Endothelial cell of umbilical vein (primary cell): Measurements from ENCODE around the gene MTIF3. TPM values are rescaled to one million over a fixed set of nuclear protein-coding genes. Genes with fewer than 3 reads are reported as not detected.

Source experiments
- BruUV-seq: library from RNA; stranded (reverse); fragments of 400-500 nt; replicated peaks from 2 replicates; lab custom pipeline; 2021; lab: Mats Ljungman, UMichigan
- CTCF ChIA-PET: fragments of 300-600, 350-600 bp; sonication (Branson Sonifier 250); formaldehyde crosslinking; loops from one replicate; lab custom pipeline; 2021; ENCODE audit warnings: antibody characterized with exemption, inconsistent platforms; lab: Charles Lee
- POLR2A ChIA-PET: fragments of 300-600, 350-600 bp; sonication (Branson Sonifier 250); formaldehyde crosslinking; loops from one replicate; lab custom pipeline; 2021; ENCODE audit warnings: antibody characterized with exemption, inconsistent platforms; lab: Charles Lee
- DNase-seq: peaks from one replicate; pipeline ENCODE4 v3.0.0-alpha.2; 2011; ENCODE audit warnings: low read depth, low spot score
- FAIRE-seq: peaks from 2 replicates; lab custom pipeline; 2011; peaks lifted over from hg19 to GRCh38; lab: Jason Lieb, UNC
- H2AFZ ChIP-seq: 2 replicates; pipeline ENCODE4 v1.6.0; 2012; ENCODE audit warnings: low read depth, low read length, control low read depth, inconsistent platforms
- H3K27ac ChIP-seq: 2 replicates; pipeline ENCODE4 v1.5.1; 2011; ENCODE audit warnings: low read depth, mild to moderate bottlenecking, control low read depth, low read length, moderate library complexity; ENCODE audit not compliant: insufficient read depth
- H3K27me3 ChIP-seq, 2 experiments: 2 replicates each; pipeline versions ENCODE4 v1.6.0 to v1.6.1; 2011; ENCODE audit warnings: low read length in 2 of 2, mixed read lengths in 1 of 2; ENCODE audit not compliant: control insufficient read depth in 2 of 2, insufficient read depth in 2 of 2
- H3K36me3 ChIP-seq, 2 experiments: 2 replicates in 1 of 2; 3 replicates in 1 of 2; pipeline ENCODE4 v1.5.1; 2011; ENCODE audit warnings: low read length in 2 of 2, mild to moderate bottlenecking in 1 of 2, moderate library complexity in 1 of 2; ENCODE audit not compliant: control insufficient read depth in 2 of 2, insufficient read depth in 2 of 2; ENCODE audit errors: extremely low read depth in 1 of 2
- H3K4me1 ChIP-seq: 3 replicates; pipeline ENCODE4 v1.5.1; 2011; ENCODE audit warnings: mild to moderate bottlenecking, low read length; ENCODE audit not compliant: control insufficient read depth, insufficient read depth; ENCODE audit errors: extremely low read depth
- H3K4me2 ChIP-seq: 2 replicates; pipeline ENCODE4 v1.6.1; 2011; ENCODE audit warnings: low read length, control low read depth, mixed read lengths; ENCODE audit not compliant: insufficient read depth
- H3K4me3 ChIP-seq, 3 experiments: fragments of 200-600 bp in 1 of 3; sonication (generic), shearing (Covaris generic) in 1 of 3; replicated peaks in 1 of 3; 2 replicates each; pipeline ENCODE4 v1.5.1; 2011 to 2016; ENCODE audit warnings: control low read depth in 3 of 3, low read length in 3 of 3, mild to moderate bottlenecking in 2 of 3, inconsistent platforms in 1 of 3, low read depth in 1 of 3, moderate library complexity in 1 of 3; ENCODE audit not compliant: insufficient read depth in 1 of 3
- H3K79me2 ChIP-seq: 2 replicates; pipeline ENCODE4 v1.6.0; 2012; ENCODE audit warnings: low read length, inconsistent platforms; ENCODE audit not compliant: control insufficient read depth, insufficient read depth
- H3K9ac ChIP-seq: replicated peaks from 2 replicates; pipeline ENCODE3; 2011; ENCODE audit warnings: low read length, control low read depth; ENCODE audit not compliant: insufficient read depth; ENCODE audit errors: extremely low read depth
- H3K9me1 ChIP-seq: replicated peaks from 3 replicates; pipeline ENCODE4 v1.6.0; 2011; ENCODE audit warnings: mild to moderate bottlenecking, low read length; ENCODE audit not compliant: control insufficient read depth, insufficient read depth; ENCODE audit errors: extremely low read depth
- H3K9me3 ChIP-seq: replicated peaks from 2 replicates; pipeline ENCODE4 v1.5.1; 2012; ENCODE audit warnings: low read length, inconsistent platforms; ENCODE audit not compliant: control insufficient read depth, insufficient read depth
- H4K20me1 ChIP-seq: replicated peaks from 2 replicates; pipeline ENCODE3; 2011; ENCODE audit warnings: mild to moderate bottlenecking, low read length; ENCODE audit not compliant: control insufficient read depth, insufficient read depth; ENCODE audit errors: extremely low read depth
- CTCF ChIP-seq, 2 donors: IDR thresholded peaks; 1 replicate in 1 of 2; 2 replicates in 1 of 2; pipeline ENCODE4 v1.5.1; 2011; ENCODE audit warnings: low read length in 2 of 2, mild to moderate bottlenecking in 2 of 2, moderate library complexity in 2 of 2, control low read depth in 1 of 2, inconsistent platforms in 1 of 2, low read depth in 1 of 2; ENCODE audit not compliant: insufficient read depth in 1 of 2; ENCODE audit errors: extremely low read depth in 1 of 2
- GATA2 ChIP-seq: IDR thresholded peaks from 2 replicates; pipeline ENCODE4 v1.7.0; 2011; ENCODE audit warnings: low read depth, mild to moderate bottlenecking, moderate library complexity, mixed read lengths, low read length; ENCODE audit not compliant: insufficient read length, insufficient read depth
- MAX ChIP-seq: IDR thresholded peaks from 2 replicates; pipeline ENCODE4 v1.6.1; 2011; ENCODE audit not compliant: insufficient read depth, insufficient read length
- MYC ChIP-seq: IDR thresholded peaks from one replicate; pipeline ENCODE4 v1.6.1; 2011; ENCODE audit warnings: mild to moderate bottlenecking, low read depth, low read length
- POLR2A ChIP-seq: IDR thresholded peaks from 2 replicates; pipeline ENCODE4 v1.6.1; 2012; ENCODE audit warnings: low read depth, mild to moderate bottlenecking, control low read depth, low read length
- POLR2AphosphoS5 ChIP-seq: IDR thresholded peaks from 2 replicates; pipeline ENCODE4 v1.6.1; 2012; ENCODE audit warnings: low read depth, mild to moderate bottlenecking, control low read depth, low read length, moderate library complexity; ENCODE audit not compliant: insufficient read depth
- dilution Hi-C: fragments of 300-500 bp; cut with MboI; formaldehyde crosslinking; loops from one replicate; pipeline ENCODE4 v1.15.0; 2019; ENCODE audit warnings: low sequenced_read_pairs; ENCODE audit not compliant: extremely low pct_ligation_motif_present
- intact Hi-C: fragments of 100-400 bp; cut with micrococcal nuclease; formaldehyde crosslinking; loops from one replicate; pipeline ENCODE4 v1.10.0; 2022
- polyA plus RNA-seq, 4 experiments: library from polyadenylated mRNA; depleted of rRNA in 3 of 4; stranded (reverse) in 3 of 4; unstranded in 1 of 4; fragments of >200 nt; gene quantifications; 2 replicates each; pipeline versions ENCODE4 v1.2.1 to v1.2.3, GENCODE V29; 2011 to 2012; ENCODE audit warnings: missing spikeins in 1 of 4
- total RNA-seq: library from RNA; stranded (reverse); gene quantifications from 2 replicates; pipeline ENCODE4 v1.2.3, GENCODE V29; 2021

Gene MTIF3
- total and polyA plus RNA-seq, 2 donors (not counting 3 experiments of a cell fraction or from before 2014, with no cell fraction given), result 23.5 to 37.5 TPM

GRCh38 chr13:27446986-27447583 is 3.3 kb downstream of the MTIF3 start:
- no peak for FAIRE-seq
- dilution Hi-C loops (no loop called here), intact Hi-C loops (no loop called here)
- H3K27ac ChIP-seq, result no peak overlapping the region
- no peaks in the 10 kb centered on the region for H3K9me1 ChIP-seq
- H3K27me3 ChIP-seq, result peaks cover 5 to 9% of the 10 kb centered on the region in 2 experiments
- H3K9me3 ChIP-seq, result no peaks in the 10 kb centered on the region
- POLR2A ChIA-PET, result no interaction called here
- no peak overlapping the region for H3K4me3 ChIP-seq
- peaks cover 17% of the 10 kb centered on the region for H3K79me2 ChIP-seq
- H2AFZ ChIP-seq, result no peak overlapping the region
- no peak overlapping the region for H3K4me2 ChIP-seq
- TF ChIP-seq MYC (no peak), MAX (no peak), GATA2 (no peak), POLR2A (no peak), CTCF (IDR thresholded peaks at IDR 0.05; ENCODE audit: extremely low read depth in 1 of 2, insufficient read depth in 1 of 2, low read depth in 1 of 2, low read length in 2 of 2) (no peak), POLR2AphosphoS5 (no peak)
- CTCF ChIA-PET, result interaction anchor here (0.6 to 6.4 kb wide), 2 partner anchors 21 to 630 kb away, joined by 3 to 41 read pairs; partner anchors contain the start of gene GTF3A
- no TSS peak for BruUV-seq
- DNase-seq, result peak; percentile 69
- no peak overlapping the region for H3K9ac ChIP-seq
- H4K20me1 ChIP-seq, result no peaks in the 10 kb centered on the region
- no peaks in the 10 kb centered on the region for H3K36me3 ChIP-seq
- H3K4me1 ChIP-seq, result peaks cover 21% of the 10 kb centered on the region
